Muscle of arm (tissue), 12 donors: ENCODE data around the gene TPP1. TPM values are rescaled to one million over a fixed set of nuclear protein-coding genes. Genes with fewer than 3 reads are reported as not detected.

Experiments used
- DNase-seq: peaks from one replicate; pipeline ENCODE4 v3.0.0-alpha.2; 2013
- polyA plus RNA-seq, 12 donors: library from polyadenylated mRNA; unstranded; fragments of 120-200 nt; gene quantifications; one replicate each; pipeline ENCODE4 v1.2.1, GENCODE V29; 2013; ENCODE audit not compliant: insufficient read length in 12 of 12

Gene TPP1
- polyA plus RNA-seq, 12 donors = 37.1 to 78.2 (median 41.9) TPM; not detected in 1

DNA sequence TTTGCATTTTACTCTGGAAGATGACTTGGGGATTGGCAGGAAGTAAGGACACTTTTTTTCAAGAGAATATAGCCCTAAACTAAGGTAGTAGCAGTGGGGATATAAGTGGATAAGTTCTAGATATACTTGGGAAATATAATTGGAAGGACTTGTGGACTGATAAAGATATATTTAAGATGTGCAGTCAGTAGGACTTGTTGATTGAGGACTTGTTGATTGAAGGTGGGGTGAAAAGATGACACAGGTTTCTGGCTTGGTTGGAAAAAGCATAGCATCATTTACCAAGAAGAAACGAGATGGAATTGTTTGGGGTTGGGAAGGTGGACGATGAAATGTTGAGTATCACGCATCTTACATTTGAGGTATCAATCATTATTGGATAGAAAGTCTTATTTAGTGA, 5.7 kb downstream of the TPP1 start:
- DNase-seq = no peak

DNA sequence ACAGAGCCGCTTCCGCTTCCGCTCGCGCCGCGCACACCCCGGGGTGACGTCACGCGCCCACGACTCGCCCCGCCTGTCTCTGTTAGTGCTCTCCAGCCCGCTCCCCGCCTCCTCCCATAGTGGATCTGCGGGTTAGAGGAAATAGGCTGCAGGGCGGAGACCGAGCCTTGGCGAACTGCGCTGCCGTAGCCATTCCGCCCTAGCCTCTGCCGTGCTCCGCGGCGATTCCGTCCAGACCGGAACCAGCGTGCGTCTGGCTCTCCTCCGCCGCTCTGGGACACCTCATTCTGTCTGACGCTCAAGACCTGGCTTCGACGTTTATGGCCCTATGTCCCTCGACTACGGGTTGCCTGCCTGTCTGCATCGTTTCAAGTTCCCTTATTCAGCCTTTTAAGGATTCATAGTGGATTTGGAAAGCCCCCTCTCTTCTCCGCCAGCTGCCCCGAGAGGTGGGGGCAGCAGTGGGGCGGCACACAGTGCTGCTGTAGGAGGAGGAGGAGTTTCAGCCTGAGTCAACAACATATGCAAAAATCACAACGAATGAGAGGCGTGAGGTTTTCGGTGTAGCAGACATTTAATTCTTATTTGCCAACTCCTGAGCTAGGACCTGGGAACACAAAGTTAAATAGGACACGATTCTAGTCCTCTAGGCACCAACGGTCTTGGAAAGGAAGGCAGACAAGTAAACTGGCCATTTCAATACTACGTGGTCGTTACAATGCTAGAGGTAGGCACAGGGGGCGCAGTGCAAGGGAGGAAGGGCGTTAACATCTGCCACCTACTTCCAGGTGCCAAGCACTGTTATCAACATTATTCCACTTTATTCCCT, 6.8 kb downstream of the TPP1 start, which contains the start of gene TAF10:
TSS of gene TAF10 (minus strand) at position 4 of the 829 bp plus-strand sequence. CDS start 27 bp downstream, outside the sequence.
- DNase-seq = peak; percentile 94

DNA sequence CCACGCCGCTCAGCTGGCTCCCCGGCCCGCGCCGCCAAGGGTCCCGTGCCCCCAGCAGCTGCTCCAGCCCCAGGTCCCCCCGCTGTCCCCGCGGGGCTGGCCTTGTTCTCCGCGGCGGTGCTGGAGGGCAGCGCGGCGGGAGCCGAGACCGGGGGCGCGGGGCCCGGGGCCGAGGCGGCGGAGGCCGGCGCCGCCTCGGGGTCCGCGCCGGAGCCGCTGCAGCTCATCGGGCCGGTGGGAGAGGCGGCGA, 7.3 kb downstream of the TPP1 start:
- DNase-seq = no peak

DNA sequence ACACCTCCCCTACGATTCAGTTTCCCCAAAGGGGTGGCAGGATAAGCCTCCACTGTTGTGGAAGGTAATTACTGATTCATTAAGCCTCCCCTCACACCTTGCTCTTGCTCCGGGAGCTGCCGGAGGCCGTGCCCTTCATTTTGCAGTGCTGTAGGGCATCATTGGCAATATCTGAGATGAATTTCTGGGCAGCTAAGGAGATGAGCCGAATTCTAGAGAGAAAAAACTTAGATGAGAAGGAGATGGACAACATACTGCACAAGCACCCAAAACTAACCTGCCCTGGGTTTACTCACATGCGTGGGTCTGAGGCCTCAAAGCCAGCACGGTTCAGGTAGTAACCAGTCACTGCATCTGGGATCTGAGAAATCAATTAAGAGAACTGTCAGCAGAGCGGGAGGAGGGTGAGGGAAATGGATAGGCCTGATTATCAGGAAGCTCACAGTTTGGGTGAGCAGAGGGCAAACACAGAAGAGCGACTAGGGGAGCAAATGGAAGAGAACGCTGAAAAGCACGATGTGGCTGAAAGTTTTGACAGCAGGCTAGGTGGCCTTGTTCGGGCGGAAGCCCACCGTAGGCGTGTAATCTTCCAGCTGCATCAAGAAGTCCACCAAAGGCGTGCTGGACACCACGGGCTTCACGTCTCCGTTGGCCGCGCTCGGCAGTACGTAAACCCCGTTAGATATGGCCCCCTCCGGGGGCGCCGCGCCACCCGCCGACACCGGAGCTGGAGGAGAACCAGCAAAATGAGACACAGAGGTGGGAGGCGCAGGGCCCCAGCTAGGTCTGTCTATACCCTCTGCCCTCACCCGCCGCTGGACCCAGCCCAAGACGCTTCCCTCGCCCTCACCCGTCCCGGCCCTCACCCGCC, 7.9 kb downstream of the TPP1 start:
- no peak for DNase-seq

DNA sequence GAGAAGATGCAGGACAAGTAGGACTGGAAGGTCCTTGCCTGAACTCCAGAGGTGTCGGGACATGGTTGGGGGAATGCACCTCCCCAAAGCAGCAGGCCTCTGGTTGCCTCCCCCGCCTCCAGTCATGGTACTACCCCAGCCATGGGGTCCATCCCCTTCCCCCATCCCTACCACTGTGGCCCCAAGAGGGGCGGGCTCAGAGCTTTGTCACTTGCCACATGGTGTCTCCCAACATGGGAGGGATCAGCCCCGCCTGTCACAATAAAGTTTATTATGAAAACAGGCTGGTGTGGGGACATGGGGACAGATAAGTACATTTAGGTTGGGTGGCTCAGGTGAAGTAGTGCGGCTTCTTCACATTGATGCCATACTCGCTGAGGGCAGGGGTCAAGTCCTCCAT, 8.6 kb downstream of the TPP1 start:
- no peak for DNase-seq

DNA sequence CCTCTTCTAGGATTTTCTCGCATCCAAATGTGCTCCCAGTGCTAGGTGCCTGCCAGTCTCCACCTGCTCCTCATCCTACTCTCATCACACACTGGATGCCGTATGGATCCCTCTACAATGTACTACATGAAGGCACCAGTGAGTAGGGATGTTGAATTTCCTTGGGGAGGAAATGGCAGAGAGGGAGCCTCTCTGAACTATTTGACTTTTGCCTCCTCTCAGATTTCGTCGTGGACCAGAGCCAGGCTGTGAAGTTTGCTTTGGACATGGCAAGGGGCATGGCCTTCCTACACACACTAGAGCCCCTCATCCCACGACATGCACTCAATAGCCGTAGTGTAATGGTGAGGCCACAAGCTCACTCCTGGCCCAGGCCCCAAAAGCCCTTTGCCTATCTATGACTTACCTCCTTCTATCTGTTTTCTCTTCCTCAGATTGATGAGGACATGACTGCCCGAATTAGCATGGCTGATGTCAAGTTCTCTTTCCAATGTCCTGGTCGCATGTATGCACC, 9.7 kb downstream of the TPP1 start:
- DNase-seq = no peak

DNA sequence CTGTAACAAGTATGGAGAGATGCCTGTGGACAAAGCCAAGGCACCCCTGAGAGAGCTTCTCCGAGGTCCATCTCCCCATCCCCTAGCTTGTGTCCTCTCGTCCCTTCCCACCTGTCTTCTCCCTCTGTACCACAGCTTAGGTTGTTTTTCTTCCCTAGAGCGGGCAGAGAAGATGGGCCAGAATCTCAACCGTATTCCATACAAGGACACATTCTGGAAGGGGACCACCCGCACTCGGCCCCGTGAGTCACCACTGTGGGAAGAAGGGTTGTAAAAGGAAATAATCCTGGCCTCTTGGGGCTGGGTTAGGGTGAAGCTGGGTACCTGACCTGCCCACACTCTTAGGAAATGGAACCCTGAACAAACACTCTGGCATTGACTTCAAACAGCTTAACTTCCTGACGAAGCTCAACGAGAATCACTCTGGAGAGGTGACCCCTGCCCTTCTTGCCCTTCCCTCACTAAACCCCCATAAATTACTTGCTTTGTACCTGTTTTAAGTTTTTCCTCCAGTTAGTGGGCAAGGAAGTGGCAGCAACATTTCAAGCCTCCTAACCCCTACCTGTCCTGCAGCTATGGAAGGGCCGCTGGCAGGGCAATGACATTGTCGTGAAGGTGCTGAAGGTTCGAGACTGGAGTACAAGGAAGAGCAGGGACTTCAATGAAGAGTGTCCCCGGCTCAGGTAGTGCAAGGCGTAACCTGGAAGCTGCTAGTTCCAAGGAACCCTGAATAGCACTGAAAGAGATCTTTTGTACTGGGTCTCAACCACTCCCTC, 10.3 kb downstream of the TPP1 start:
- no peak for DNase-seq

DNA sequence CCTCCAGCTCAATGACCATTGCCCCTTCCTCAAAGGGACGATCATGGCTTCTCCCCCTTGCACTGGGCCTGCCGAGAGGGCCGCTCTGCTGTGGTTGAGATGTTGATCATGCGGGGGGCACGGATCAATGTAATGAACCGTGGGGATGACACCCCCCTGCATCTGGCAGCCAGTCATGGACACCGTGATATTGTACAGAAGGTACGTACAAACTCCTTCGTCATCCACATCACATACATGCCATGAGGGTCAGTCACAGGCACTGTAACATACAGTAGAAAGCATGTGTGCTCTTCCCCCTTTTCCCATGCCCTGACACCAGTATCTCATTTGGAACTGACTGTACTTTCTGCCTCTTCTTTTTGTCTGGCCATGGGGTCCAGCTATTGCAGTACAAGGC, 11.2 kb downstream of the TPP1 start:
- no peak for DNase-seq

DNA sequence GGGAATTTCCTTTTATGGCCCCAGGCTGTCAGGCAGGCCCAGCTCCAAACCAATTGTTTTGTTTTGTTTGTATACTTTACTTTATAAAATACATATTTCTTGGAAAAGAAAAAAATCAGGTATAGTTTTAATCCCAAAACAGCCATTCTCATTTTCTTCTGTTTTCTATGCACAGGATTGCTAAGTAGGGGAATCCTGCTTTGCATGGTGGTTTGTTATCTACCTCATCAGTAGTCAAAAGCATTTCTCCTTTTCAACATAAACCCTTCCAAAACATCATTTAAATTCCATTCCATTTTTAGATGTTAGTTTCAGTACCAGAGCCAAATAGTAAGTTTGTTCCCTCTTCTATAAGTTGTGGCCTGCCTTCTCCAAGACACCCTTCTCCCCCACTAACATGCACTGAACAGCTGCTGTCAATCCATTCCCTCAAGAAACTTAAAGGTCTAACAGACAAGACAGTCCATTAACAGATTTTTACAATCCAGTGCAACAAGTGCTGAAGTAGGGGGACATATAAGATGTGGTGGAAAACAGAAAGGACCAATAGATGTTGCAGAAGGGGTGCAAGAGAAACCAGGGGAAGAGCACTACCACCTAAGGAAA, 11.9 kb downstream of the TPP1 start:
- no peak for DNase-seq

DNA sequence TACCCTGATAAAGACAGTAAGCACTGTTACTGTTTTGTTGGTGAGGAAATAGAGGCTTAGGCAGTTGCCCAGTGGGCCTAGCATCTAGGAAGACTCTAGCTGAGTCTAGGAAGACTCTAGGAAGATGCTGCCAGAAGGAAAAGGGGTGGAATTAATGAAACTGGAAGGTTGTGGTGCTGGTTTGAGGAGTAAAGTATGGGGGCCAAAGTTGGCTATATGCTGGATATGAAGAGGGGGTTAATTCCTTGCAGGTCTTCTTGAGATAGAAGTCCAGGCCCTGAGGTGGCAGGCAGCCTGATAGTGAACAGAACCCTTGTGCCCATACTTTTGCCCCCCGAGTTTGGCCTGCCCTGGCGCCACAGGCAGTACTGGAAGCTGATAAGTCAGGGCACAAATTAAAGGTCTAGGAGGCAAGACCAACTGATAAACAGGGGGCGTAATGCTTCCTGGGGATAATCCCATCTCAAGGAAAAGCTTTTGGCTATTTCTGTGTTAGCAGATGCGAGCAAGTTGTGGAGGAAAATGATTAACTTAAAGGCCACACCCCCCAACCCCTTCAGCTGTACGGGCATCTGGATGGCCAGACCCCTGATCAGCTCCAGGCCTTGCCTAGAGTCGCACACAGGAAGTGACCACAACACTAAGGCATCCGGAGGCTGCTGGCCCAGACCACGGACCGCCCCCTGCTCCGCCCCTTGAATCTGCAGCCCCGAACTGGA, 12.6 kb downstream of the TPP1 start:
- peak; percentile 94 for DNase-seq

DNA sequence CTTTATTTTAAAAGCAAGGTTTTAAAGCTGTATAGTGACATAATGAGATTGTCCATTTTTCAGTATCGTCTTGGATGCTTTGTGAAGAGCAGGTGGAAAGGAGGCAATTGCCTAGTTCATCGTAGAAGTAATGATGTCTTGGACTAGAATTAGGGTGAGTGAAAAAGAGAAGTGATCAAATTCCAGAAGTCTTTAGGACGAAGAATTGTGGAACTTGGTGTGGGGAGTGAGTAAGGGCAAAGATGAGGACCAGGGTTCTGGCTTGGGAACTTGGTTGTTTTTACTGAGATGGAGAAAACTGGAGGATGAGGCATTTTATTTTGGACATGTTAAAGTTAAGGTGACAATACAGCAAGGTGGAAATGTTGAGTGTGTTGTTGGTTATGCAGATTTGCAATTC, 14.4 kb downstream of the TPP1 start:
- DNase-seq = no peak

DNA sequence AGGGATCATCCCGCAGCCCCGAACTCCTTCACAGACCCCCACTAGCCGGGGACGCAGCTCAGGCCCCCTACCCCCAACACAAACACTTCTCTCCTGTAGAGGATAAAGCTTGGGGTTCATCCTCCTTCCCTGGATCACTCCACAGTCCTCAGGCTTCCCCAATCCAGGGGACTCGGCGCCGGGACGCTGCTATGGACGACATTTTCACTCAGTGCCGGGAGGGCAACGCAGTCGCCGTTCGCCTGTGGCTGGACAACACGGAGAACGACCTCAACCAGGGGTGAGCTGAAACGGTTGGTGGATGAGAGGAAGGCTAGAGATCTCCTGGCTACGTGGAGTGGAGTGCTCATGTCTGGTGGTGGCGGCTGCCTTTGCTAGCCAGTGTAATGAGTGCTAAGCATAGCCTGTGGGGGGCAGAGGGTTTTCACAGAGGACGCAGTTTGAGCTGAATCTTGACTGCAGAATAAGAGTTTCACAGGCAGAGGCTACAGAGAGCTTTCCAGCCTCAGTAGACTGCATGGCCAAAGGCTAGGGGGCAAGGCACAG, 15.1 kb downstream of the TPP1 start:
- peak; percentile 67 for DNase-seq

DNA sequence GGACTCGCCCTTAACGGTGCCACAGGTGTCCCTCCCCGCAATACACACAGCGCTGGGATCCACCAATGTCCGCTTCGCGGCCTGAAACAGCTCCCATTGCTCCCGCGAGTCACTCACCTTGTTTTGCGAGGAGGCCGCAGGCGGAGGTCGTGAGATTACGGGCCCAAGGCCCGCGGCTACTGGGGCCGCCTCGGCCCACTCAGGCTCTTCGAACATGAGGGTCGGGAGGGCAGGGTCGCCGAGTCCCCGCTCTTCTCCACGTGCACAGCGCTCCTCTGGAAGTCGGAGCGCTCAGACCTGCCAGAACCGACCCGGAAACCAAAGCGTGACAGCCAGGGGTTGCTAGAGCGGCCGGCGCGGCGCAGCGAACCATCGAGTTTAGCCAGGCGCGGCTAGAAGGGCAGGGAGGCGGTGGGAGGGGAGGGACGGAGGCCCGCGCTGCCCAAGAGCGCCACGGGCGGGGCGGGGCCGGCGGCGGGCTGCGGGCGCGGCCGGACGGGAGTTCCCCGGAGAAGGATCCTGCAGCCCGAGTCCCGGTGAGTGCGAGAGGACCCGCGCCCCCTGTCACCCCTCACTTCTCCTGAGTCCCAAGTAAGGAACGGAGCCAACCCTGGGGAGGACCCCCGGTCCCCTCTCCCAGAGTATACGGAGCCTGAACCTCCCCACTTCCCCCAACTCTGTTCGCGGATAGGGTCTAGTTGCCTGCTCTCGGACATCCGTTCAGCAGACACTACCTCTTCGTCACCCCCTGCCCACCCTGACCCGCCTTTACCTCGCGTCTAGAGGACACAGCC, 15.7 kb downstream of the TPP1 start, which contains the start of the genes ILK and RRP8:
TSS of gene ILK (plus strand) at position 488 of the 794 bp plus-strand sequence. CDS start 498 bp downstream, outside the sequence.
TSS of gene RRP8 (minus strand) at position 330 of the 794 bp plus-strand sequence. CDS start at position 216, 114 bp downstream.
- DNase-seq = peak; percentile 88

DNA sequence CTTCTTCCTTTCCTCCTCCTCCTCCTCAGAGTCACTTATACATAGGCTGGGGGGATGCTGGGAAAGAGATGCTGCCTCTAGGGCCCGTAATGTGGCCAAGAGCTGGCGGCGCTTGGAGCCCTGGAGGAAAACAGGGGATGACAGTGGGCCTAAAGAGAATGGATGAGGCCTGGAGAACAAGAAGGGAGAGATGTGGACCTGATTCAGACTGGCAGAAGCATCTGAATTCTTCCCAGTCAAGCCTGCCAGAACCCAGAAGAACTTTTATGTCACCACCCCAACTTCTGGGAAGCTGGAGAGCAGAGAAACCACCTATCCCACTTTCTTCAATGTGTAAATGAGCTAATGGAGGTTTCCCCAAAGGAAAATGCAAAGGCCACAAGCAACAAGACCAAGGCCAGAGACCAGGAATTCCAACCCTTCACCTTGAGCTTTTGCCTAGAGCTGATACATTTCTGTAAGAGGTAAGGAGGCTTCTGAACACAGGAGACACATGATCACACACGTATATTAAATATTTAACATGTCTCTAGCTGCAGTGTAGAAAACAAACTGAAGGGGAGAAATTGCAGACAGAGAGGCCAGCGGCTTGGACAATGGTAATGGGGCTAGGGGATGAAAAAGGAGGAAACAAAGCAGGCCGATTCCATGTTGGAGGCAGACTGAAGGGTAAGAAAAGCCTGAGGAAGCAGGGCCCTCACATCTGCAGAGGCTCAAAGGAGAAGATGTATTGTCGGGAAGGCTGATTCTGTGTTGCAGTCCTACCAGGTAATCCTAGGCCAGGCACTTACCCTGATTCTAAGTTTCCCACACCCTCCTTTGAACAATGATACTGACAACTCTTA, 16.9 kb downstream of the TPP1 start:
- DNase-seq = no peak

DNA sequence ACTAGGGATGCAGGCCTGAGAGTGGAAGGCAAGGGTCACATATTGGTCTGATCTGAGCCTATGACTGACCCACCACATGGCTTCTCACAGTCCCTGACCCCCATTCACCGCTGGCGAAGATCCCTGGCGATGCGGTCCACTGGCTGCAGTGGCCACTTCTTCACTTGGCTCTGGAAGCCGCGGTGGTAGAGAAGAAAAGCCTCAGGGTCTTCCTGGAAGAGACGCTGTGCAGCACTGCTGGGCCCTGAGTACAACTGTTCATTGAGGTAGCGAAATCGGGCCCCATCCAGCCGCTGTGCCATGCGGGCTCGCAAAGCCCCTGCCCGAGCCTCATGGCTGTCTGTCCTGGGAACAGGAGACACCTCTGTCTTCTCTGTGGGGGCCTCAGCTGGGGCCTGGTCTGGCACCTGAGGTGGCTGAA, 18.2 kb downstream of the TPP1 start:
- DNase-seq = no peak

DNA sequence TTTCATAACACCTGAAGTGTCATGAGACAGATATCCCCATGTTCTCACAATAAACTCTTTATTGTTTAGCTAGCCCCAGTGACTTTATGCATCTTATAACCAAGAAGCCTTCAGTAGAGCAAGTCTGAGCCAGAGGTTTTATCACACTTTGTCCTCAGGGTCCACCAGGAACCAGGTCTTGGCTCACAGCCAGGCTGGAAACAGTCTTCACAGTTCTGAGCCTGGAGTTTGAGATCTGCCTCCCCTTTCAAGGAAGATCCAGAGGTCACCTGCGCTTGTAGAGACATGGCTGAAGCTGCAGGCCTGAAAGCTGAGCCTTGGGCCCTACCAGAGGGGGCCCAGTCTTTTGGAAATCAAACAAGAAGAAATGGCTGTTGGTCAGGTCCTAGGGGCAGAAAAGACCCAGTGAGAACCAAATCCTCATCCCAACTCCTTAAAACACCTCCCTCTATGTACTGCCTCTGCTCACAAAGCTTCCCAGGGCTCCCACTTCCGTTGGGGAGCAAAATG, 19.3 kb downstream of the TPP1 start:
- DNase-seq = no peak

DNA sequence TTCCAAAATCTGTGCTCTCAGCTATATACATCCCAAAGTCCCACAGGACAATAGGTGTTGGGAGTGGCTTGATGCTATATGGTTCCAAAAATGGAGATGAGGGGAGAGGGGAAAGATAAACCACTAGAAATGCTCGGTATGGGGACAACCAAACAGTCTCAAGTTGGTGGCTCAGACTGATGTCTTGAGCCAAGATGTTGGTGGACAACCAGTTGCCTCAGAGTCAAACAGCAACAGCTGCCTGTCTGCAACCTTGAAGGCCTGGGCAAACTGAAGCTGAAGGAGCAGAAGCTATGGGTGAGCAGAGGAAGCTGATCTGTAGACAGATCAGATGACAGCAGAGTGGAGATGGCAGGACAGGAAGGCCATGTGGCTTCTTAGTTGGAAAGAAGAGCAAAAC, 19.8 kb downstream of the TPP1 start:
- no peak for DNase-seq

DNA sequence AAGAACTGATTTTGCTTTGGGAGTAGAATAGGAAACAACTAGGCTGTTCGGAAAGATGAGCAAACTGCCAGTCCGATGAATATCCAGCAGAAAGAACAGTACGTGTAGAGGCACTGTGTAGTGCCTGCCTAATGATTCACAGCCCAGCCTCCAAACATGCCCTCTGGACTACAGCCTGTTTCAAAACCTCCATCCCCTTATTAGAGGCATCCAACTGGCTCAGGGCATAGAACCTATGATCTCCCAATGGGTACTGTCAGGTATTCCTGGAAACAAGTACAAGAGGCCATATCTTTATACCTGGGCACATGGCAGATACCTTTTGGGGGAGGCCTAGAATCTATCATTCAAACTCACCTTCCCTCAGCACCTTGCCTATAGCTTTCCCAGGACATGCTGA, 20.7 kb downstream of the TPP1 start:
- DNase-seq = no peak
